H1 (cell line): ENCODE data around the gene TSHR. TPM values are rescaled to one million over a fixed set of nuclear protein-coding genes. Genes with fewer than 3 reads are reported as not detected.

ENCODE experiments used
- ZNF274 ChIP-seq: IDR thresholded peaks from 2 replicates; pipeline ENCODE4 v1.7.0; 2012; ENCODE audit warnings: low read length, borderline replicate concordance; ENCODE audit errors: extremely low read depth
- polyA plus RNA-seq, 7 experiments: library from polyadenylated mRNA; depleted of rRNA in 3 of 7; stranded (reverse) in 5 of 7; unstranded in 2 of 7; fragments of >200 nt in 5 of 7; fragments of 200-250 nt in 2 of 7; gene quantifications; 1 replicate in 5 of 7; 2 replicates in 1 of 7; 4 replicates in 1 of 7; pipeline versions ENCODE4 v1.2.1 to v1.2.3, GENCODE V29; 2011 to 2013; ENCODE audit warnings: missing spikeins in 2 of 7, mixed read lengths in 2 of 7
- total RNA-seq: library from RNA; stranded (reverse); fragmentation: NEBNext Ultra II Directional; extraction: Animal tissue kit (Norgen Biotek cat#: 25700); gene quantifications from 2 replicates; pipeline ENCODE4 v1.2.1, GENCODE V29; 2021

TSHR gene
- total and polyA plus RNA-seq, 2 of the 8 experiments (the other 6 are each of a cell fraction or from before 2014, with no cell fraction given) = 0.27 TPM; not detected in 1

DNA sequence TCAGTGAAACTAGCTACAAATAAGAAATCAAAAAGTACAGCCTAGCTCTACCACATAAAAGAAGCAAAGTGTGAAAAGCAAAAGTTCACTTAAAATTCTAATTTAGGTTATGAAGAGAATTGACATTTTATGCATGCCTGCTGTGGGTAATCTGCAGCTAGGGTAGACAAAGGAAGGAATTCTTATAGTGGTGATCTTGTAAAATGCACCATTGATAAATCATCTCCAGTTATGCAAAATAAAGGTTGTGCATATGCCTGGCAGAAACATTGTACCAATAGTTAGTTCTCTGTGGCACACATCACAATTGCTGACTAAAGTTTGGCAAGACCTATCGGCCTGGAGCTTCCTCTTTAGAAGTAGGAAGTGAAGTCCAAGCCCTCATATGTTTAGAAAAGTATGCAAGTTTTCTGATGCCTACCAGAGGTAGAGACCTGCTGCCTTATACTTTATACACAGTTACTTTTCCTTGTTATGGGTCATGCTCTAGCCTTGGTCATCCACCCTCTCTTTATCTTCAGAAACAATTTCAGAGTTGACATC lies 78.3 kb downstream of the TSHR start (continued):
- no peak for TF ChIP-seq ZNF274
